ENCODE data around the gene ZNF333. TPM values are rescaled to one million over a fixed set of nuclear protein-coding genes. Genes with fewer than 3 reads are reported as not detected.

ZNF333 gene
- total and polyA plus RNA-seq, 9 donors = 19.2 to 47.6 (median 31.4) TPM

GRCh38 chr19:14695471-14695870, 5.6 kb downstream of the ZNF333 start:
- WGBS, 3 donors = 92 to 94% (median 94%) methylated on average over 5 of the region's 5 CpGs
- H3K27ac ChIP-seq = no peak overlapping the region
- H3K27me3 ChIP-seq = no peaks in the 10 kb centered on the region
- no peaks in the 10 kb centered on the region for H3K4me1 ChIP-seq (ENCODE audit: insufficient read depth)
- DNase-seq = no peak
- H3K9me3 ChIP-seq = no peaks in the 10 kb centered on the region
- H3K4me3 ChIP-seq = no peak overlapping the region
- H3K36me3 ChIP-seq = peaks cover 5% of the 10 kb centered on the region
- no peak for TF ChIP-seq EP300 (IDR thresholded peaks at IDR 0.05)
- no peak for TF ChIP-seq POLR2A (IDR thresholded peaks at IDR 0.05)
- no peak for TF ChIP-seq CTCF (IDR thresholded peaks at IDR 0.05)
- intact Hi-C loops (cut with DNase I) = no loop called here

- intact Hi-C loops (cut with DNase I) = no loop called here
- Histone ChIP-seq H3K36me3 (peaks cover 5% of the 10 kb centered on the region), H3K27ac (no peak overlapping the region), H3K27me3 (no peaks in the 10 kb centered on the region), H3K4me1 (ENCODE audit: insufficient read depth) (no peaks in the 10 kb centered on the region), H3K4me3 (no peak overlapping the region), H3K9me3 (no peaks in the 10 kb centered on the region)
- 87 to 93% (median 91%) methylated on average over 8 of the region's 8 CpGs for WGBS, 3 donors
- TF ChIP-seq CTCF (IDR thresholded peaks at IDR 0.05) (no peak), EP300 (IDR thresholded peaks at IDR 0.05) (no peak), POLR2A (IDR thresholded peaks at IDR 0.05) (no peak)
- no peak for DNase-seq
Measured at GRCh38 chr19:14699641-14700040, 9.8 kb downstream of the ZNF333 start.

GRCh38 chr19:14700711-14701375, 11.0 kb downstream of the ZNF333 start:
- TF ChIP-seq CTCF (IDR thresholded peaks at IDR 0.05) (no peak), EP300 (IDR thresholded peaks at IDR 0.05) (no peak), POLR2A (IDR thresholded peaks at IDR 0.05) (no peak)
- WGBS, 3 donors = 93 to 97% (median 96%) methylated on average over 9 of the region's 9 CpGs
- H3K27ac ChIP-seq = no peak overlapping the region
- H3K27me3 ChIP-seq = no peaks in the 10 kb centered on the region
- no peak for DNase-seq
- intact Hi-C loops (cut with DNase I) = no loop called here
- no peak overlapping the region for H3K4me3 ChIP-seq
- no peaks in the 10 kb centered on the region for H3K4me1 ChIP-seq (ENCODE audit: insufficient read depth)
- peaks cover 3% of the 10 kb centered on the region for H3K36me3 ChIP-seq
- no peaks in the 10 kb centered on the region for H3K9me3 ChIP-seq

- Histone ChIP-seq H3K36me3 (no peaks in the 10 kb centered on the region), H3K4me1 (ENCODE audit: insufficient read depth) (no peaks in the 10 kb centered on the region), H3K9me3 (peaks cover 0 to 1% of the 10 kb centered on the region in 2 donors), H3K4me3 (no peak overlapping the region), H3K27ac (no peak overlapping the region), H3K27me3 (no peaks in the 10 kb centered on the region)
- no peak for TF ChIP-seq CTCF (IDR thresholded peaks at IDR 0.05)
- no peak for TF ChIP-seq POLR2A (IDR thresholded peaks at IDR 0.05)
- no peak for TF ChIP-seq EP300 (IDR thresholded peaks at IDR 0.05)
- 86 to 96% (median 94%) methylated on average over 6 of the region's 6 CpGs for WGBS, 3 donors
- DNase-seq = no peak
- intact Hi-C loops (cut with DNase I) = no loop called here
Measured at GRCh38 chr19:14703833-14704232, 14.0 kb downstream of the ZNF333 start.

Measured in ovary (tissue), 9 donors.